A549 treated with AZD9567 at 1 μM for 4 hours (cell line): ENCODE data around the gene TUSC2. TPM values are rescaled to one million over a fixed set of nuclear protein-coding genes. Genes with fewer than 3 reads are reported as not detected.

Experiments used
- total RNA-seq: library from RNA; stranded (reverse); fragments of 200-300 nt; extraction: Qiagen RNA extraction; gene quantifications from 5 replicates; pipeline ENCODE4 v1.2.3, GENCODE V29; 2022; ENCODE audit not compliant: insufficient read depth

The TUSC2 gene, protein sequence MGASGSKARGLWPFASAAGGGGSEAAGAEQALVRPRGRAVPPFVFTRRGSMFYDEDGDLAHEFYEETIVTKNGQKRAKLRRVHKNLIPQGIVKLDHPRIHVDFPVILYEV
- 19.8 to 39.8 TPM (median 36.5 TPM) in 5 replicates for total RNA-seq

DNA sequence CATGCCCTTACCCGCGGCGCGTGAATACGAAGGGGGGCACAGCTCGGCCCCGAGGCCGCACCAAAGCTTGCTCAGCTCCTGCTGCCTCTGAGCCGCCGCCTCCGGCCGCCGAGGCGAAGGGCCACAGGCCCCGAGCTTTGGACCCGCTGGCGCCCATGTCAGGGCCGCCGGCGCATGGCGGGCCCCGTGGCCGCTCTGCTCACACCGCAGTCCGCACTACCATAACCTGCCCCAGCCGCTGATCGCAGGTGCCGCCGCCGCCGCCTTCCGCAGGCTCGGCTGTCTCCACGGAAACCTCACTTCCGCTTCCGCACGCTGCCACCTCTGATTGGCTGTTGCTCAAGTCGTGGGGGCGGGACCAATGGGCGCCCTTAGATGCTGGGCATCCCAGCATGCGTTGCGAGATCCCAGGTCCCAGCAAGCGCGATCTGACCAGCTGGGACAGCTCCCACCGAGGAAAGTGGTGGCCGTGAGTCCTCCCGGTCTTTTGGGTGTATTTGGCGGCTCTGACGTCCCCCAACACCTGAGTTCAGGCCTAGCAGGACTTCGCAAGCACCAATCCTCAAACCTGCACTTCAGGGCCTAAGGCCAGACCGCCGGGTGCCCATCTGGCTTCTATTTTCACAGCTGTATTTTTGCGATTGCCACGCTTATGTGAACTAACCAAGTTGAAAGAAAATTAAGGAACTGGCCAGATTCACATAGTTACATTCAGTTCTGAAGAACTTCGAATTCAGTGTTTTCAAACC lies at the start of gene TUSC2:
Gene TUSC2 (minus strand): TSS at position 281 of the 749 bp plus-strand sequence. CDS start 124 bp downstream, at position 157.

DNA sequence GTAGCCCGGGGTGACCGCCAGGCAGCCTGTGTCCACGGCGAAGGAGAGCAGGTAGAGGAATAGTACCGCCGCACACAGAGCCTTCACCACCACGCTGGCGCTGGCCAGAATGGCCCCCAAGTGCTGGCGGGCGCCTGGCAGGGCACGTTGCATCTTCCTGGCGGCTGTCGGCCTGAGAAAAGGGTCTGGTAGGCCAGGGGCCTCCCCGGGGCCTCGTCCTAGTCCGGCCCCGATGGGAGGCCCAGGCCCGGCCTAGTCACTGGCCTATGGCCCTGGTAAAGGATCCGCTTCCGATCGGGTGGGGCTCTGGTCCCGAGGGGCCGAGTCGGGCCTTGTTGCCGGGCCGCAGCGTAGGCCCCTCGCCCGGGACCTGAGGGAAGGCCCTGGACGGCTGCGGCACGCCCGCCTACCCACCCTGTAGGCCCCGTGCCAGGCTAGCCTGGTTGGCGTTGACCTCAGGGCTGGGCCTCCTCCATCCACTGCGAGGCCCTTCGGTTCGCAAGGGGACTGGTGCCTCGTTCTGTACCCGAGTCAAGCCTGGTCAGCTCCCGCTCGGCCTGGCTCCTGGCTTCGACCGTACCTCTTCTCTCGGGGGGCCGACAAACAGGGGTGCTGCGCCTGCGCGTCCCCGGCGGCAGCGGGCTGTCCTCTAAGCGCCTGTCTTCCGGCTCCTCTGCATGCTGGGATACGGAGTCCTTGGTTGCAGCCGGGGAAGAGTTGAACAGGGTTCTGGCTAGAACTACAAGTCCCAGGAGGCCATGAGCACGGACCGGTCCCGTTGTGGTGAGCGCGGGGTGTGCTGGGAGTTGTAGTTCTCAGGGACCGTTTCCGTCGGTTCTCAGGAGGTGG lies 31.1 kb upstream of the TUSC2 start, which contains the start of gene TMEM115:
Gene TMEM115 (minus strand): TSS at position 611 of the 849 bp plus-strand sequence. CDS start 458 bp downstream, at position 153.

DNA sequence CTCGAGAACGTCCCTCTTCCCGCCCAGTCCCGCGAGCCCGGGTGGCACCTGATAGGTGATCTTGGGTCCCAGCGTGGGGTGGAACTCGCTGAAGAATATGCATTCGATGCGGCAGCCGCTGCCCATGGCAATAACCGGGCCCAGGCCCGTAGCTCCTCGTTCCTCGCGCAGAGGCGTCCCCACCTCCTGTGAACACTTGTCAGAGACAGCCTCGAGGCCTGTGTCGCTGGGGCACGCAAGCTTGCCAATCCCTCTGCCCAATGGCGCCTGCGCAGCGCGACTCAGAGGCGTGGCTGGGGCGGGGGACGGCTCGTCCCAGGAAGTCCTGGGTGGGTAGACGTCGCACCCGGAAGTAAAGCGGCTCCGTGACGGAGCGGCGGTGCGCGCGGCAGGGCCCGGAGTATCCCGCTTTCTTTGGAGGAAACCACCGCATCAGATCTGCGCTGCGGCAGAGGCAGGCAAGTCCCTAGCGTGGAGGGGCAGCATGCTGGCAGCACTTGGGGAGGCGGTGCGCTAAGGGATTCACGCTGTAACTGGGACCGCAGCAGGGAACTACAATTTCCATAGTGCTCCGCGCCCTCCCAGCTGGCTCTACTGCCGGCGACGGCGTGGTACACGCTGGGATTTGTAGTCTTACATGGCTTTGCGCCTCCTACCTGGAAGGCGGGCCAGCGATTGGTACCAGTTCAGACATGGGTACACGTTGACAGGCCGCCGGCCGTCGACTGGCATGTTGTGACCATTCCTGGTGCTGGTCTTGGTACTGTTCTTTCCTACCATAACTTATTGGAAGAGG lies 22.7 kb upstream of the TUSC2 start, which contains the start of the genes CYB561D2 and NPRL2:
Gene CYB561D2 (plus strand): TSS at position 336 of the 796 bp plus-strand sequence. CDS start 572 bp downstream, outside the sequence.
Gene NPRL2 (minus strand): TSS at position 249 of the 796 bp plus-strand sequence. CDS start 123 bp downstream, at position 126.

DNA sequence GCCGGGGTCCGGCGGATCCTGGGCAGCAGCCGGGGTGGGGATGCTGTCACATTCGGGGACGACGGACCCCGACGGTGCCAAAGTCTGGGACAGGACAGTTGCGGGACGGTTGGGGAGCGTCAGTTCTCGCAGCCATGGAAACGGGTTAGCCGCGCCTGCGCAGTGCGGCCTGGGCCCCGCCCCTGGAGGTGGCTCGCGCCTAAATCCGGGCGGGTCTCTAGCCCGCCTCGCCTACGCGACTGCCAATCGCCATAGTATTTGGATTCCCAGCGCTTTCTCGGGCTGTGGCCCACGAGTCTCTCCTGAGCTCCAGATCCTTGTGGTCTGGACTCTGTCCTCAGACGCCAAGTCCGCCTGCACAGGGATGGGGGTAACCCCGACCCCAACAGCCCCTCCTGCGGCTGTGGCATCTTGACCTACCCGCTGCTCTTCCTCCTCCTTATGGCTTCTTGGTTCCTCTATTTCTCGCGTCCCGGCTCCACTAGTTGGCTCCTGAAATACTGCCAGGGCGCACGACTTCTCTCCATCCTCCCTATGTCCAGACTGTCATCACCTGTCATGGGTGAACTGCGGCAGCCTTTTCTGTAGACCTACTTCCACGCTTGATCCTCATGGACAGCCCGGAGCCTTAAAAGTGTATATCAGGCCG lies 17.7 kb upstream of the TUSC2 start, which contains the start of gene ZMYND10:
Gene ZMYND10 (minus strand): TSS at position 147 of the 649 bp plus-strand sequence. CDS start 153 bp downstream, outside the sequence.

DNA sequence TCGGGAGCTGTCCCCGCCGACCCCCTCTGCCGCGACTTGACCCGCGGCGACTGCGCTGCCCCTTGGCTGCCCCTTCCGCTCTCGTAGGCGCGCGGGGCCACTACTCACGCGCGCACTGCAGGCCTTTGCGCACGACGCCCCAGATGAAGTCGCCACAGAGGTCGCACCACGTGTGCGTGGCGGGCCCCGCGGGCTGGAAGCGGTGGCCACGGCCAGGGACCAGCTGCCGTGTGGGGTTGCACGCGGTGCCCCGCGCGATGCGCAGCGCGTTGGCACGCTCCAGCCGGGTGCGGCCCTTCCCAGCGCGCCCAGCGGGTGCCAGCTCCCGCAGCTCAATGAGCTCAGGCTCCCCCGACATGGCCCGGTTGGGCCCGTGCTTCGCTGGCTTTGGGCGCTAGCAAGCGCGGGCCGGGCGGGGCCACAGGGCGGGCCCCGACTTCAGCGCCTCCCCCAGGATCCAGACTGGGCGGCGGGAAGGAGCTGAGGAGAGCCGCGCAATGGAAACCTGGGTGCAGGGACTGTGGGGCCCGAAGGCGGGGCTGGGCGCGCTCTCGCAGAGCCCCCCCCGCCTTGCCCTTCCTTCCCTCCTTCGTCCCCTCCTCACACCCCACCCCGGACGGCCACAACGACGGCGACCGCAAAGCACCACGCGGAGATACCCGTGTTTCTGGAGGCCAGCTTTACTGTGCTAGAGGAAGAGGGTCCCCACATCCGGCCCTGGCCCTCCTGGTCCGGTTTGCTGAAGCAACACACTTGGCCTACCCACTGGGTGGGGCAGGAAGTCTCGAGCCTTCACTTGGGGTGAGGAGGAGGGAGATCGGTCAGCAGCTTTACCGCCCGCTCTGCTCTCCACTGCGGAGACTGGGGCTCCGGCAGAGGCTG lies 12.7 kb upstream of the TUSC2 start, which contains the start of gene RASSF1:
Gene RASSF1 (minus strand): TSS at position 389 of the 882 bp plus-strand sequence. CDS start 31 bp downstream, at position 358.

DNA sequence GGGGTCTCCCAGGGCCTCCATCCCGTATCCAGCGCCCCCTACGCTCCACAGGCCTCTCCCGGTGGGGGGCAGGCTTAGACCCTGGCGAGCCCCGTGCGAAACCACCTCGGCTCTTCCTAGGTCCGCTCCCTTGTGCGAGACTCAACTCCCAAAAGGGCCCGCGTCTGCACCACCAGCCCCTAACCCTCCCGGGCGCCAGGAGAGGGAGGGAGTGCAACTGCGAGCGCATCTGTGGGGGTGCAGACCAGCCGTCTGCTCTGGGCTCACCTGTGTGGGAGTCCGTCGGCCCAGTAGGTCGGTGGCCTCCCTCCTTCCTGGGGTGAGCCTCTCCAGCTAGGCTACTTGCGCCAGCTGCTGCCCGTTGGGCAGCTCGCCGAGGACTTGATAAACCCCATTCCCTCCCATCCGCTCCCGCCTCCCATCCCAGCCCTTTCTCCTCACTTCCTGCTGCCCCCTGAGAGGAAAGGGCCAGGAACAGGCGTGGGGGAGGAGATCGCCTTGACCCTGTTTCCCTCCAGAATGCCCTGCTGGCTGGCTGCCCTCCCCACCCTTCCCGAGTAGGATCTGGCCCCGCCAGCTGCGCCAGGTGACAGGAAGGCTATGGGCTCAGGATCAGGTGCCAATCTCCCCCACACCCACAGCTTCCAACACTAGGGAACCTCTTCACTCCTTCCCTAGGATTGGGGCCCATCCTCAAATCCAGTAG lies 5.5 kb downstream of the TUSC2 start, which contains the start of gene HYAL2:
Gene HYAL2 (minus strand): TSS at position 360 of the 706 bp plus-strand sequence. CDS start 2,256 bp downstream, outside the sequence.

DNA sequence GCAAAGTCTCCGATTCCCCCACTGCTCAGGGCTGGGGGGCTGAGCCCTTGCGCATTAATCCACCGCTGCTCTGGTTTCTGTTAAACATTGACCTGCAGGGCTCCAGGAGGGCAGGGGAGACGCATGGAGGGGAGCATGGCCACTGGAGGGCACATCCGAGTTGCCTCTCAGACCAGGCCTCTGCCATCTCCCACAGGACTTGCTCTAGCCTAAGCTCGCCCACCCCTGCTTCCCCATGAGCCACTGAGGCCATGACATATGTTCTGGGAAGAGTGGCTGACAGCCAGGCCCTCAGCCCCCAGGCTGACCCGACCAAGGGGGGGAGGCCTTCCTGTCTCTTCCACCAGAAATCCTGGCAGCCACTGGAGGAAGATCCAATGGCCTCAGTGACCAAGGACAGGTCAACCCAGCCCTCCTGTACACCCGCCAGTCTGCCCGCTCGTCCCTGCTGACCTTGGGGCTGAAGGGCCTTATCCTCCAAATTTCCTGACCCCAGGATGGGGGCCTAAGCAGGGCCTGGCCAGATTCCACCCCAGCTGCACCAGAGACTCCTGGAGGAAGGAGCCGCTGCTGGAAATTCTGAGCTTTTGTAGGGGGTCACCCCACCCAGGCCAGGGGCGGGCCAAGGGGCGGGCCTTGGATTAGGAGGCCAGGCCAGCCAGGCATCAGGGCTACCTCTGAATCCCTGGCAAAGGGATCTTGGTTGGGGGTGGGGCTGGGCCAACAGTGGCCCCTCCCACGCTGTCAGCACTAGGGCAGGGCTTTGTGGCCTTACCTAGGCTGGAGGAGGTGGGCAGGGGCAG lies 24.8 kb downstream of the TUSC2 start, which contains the start of gene HYAL1:
Gene HYAL1 (minus strand): TSS at position 562 of the 803 bp plus-strand sequence. CDS start 618 bp downstream, outside the sequence.

DNA sequence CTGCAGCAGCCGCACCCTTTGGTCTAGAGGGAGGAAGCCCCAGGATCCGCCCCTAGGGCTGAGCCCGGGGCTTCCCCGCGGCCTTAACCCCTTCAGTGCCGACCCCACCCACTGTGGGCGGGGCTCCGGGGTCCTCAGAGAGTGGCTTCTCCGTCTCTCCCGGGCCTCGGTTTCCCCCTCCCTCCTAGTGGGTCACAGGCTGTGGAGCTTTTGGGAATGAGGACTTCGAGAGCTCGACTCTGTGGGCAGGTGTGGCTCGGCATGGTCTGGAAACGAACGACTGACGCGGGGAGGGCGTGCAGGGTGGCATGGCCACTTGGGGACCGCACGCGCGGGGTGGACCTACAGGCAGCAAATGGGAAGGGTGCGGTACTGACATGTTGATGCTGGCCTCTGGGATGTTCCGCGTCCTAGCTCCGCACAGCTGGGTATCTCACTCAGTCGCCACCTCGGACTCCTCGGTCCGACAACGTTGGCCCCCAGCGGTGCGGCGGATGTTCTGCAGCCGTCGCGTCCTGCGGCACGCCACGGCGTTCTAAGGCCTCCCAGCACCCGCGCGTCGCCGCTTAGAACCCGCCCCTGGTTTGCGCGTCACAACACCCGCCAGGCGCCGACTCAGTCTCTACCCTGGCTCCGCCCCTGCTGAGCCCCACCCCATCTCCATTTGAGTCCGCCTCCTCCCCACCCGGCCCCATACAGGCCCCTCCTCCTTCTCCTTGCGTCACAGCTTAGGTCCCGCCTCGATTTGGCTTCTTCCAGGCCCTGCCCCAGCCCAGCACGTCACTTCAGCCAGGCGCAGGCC lies 29.0 kb downstream of the TUSC2 start, which contains the start of the genes HYAL3 and NAA80:
Gene HYAL3 (minus strand): TSS at position 570 of the 802 bp plus-strand sequence. CDS start 3,803 bp downstream, outside the sequence.
Gene NAA80 (minus strand): TSS at position 570 of the 802 bp plus-strand sequence. CDS start 1,942 bp downstream, outside the sequence.

DNA sequence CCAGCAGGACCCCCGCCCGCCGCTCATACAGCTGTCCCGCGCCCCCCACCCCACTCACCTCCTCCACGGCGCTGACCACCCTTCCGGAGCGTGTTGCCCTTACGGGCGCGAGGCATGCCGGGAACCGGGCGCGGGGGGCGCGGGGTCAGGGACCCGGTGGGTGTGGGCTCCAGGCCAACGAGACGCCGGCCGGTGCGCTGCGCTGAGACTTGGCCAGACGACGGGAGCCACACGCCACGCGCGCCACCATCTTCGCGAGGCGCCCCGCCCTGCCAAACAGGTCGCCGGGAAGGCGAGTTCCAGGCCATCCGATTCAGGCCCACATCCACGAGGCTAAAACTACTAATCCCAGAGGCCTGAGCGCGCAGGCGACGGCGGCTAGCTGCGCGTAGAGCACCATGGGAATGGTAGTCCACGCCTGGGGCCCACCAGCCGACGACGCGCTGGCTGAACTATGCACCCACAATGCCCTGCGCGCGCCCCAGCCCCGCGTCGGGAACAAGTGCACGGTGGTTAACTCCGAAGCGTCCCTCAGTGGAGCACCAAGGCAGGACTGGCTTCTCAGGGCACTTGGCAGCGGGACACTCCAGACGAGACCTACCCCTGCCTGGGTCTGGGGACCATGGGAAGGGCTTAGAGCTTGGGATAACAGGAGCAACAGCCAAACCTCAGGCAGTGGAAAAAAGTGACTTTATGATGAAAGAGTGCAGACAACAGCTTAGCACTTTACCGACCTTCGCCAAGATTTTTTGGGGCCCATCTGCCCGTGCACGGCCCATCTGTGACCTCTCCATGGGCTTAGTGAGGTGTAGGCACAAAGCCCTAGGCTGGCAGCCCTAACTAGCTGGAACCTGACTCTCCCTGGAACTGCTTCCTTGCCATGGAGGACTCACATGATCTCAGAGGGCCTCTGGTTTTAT lies 35.6 kb downstream of the TUSC2 start, which contains the start of gene IFRD2:
Gene IFRD2 (minus strand): TSS at position 271 of the 920 bp plus-strand sequence. CDS start 155 bp downstream, at position 116.

DNA sequence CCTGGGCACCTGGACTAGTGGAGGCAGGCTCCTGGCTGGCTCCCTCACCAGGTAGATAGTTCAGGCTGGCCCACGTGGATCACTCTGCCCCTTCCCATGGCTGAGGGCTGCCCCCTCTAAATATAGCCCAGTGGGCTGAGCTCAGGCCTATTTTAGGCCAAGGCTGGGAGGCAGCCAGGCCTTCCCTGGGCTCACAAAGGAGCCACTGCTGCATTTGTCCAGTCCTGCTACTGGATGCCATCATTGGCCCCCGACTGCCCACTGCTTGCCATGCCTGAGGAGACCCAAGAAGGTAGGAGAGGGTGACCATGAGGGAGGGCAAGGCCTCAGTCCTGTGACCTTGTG lies 49.2 kb downstream of the TUSC2 start, which contains the start of gene LSMEM2:
Gene LSMEM2 (plus strand): TSS at position 208 of the 345 bp plus-strand sequence. CDS start 27 bp downstream, at position 235.

Other genes with a start within 250 kb of the TUSC2 start
- gene RBM5, start 239.3 kb downstream of the TUSC2 start, total RNA-seq: 24.9 to 39.4 TPM (median 39.0 TPM) in 5 replicates
- gene SEMA3F, start 172.9 kb downstream of the TUSC2 start, total RNA-seq: 9.3 to 14.6 TPM (median 13.9 TPM) in 5 replicates
- not detected in 5 replicates for gene GNAT1, start 136.6 kb downstream of the TUSC2 start, total RNA-seq
- gene SLC38A3, start 123.0 kb downstream of the TUSC2 start, total RNA-seq: 0.05 to 0.09 TPM in 2 of 5 replicates, not detected in the others
- gene GNAI2, start 92.0 kb downstream of the TUSC2 start, total RNA-seq: 37.0 to 49.5 TPM (median 48.2 TPM) in 5 replicates
- gene SEMA3B, start 59.1 kb downstream of the TUSC2 start, total RNA-seq: 6.3 to 12.7 TPM (median 6.7 TPM) in 5 replicates
- gene LSMEM2, start 49.1 kb downstream of the TUSC2 start, total RNA-seq: 0.07 to 0.08 TPM (median 0.07 TPM) in 4 of 5 replicates, not detected in the other
- gene IFRD2, start 35.8 kb downstream of the TUSC2 start, total RNA-seq: 64.7 to 88.5 TPM (median 84.1 TPM) in 5 replicates
- gene HYAL3, start 28.8 kb downstream of the TUSC2 start, total RNA-seq: 6.8 to 10.1 TPM (median 8.3 TPM) in 5 replicates
- 4.3 to 8.6 TPM (median 8.3 TPM) in 5 replicates for gene NAA80, start 28.8 kb downstream of the TUSC2 start, total RNA-seq
- 0.40 to 0.48 TPM (median 0.46 TPM) in 4 of 5 replicates, not detected in the other for gene HYAL1, start 24.6 kb downstream of the TUSC2 start, total RNA-seq
- gene HYAL2, start 5.5 kb downstream of the TUSC2 start, total RNA-seq: 26.8 to 33.6 TPM (median 30.4 TPM) in 5 replicates
- gene RASSF1, start 12.6 kb upstream of the TUSC2 start, total RNA-seq: 14.4 to 22.0 TPM (median 21.2 TPM) in 5 replicates
- gene ZMYND10, start 17.5 kb upstream of the TUSC2 start, total RNA-seq: 0.86 to 1.5 TPM (median 1.2 TPM) in 4 of 5 replicates, not detected in the other
- gene NPRL2, start 22.6 kb upstream of the TUSC2 start, total RNA-seq: 13.4 to 15.4 TPM (median 14.4 TPM) in 5 replicates
- gene CYB561D2, start 22.6 kb upstream of the TUSC2 start, total RNA-seq: 15.1 to 22.0 TPM (median 20.1 TPM) in 5 replicates
- 33.9 to 47.2 TPM (median 45.6 TPM) in 5 replicates for gene TMEM115, start 31.3 kb upstream of the TUSC2 start, total RNA-seq
- gene CACNA2D2, start 175.4 kb upstream of the TUSC2 start, total RNA-seq: 0.37 to 1.8 TPM (median 0.64 TPM) in 5 replicates
- gene C3orf18, start 239.5 kb upstream of the TUSC2 start, total RNA-seq: 2.3 to 4.4 TPM (median 2.7 TPM) in 5 replicates
- 1.1 to 6.6 TPM (median 6.2 TPM) in 5 replicates for gene HEMK1, start 241.3 kb upstream of the TUSC2 start, total RNA-seq